NCI-H82 treated with DMSO at 0.1 percent for 48 hours (cell line): ENCODE data around the gene STRBP.
"Not testable (repeated sequence)": the region's sequence is repeated elsewhere in the genome, so short reads cannot be mapped to it uniquely, and the experiment has no call there.

Source experiments
- DNase-seq: peaks from one replicate; lab custom pipeline; 2025; ENCODE audit not compliant: unreplicated experiment; lab: John Stamatoyannopoulos, UW

The STRBP gene

GRCh38 chr9:123200469-123200868, 67.9 kb downstream of the STRBP start:
- DNase-seq: not testable (repeated sequence)

GRCh38 chr9:123196124-123196523, 72.3 kb downstream of the STRBP start:
- DNase-seq: no peak

DNA sequence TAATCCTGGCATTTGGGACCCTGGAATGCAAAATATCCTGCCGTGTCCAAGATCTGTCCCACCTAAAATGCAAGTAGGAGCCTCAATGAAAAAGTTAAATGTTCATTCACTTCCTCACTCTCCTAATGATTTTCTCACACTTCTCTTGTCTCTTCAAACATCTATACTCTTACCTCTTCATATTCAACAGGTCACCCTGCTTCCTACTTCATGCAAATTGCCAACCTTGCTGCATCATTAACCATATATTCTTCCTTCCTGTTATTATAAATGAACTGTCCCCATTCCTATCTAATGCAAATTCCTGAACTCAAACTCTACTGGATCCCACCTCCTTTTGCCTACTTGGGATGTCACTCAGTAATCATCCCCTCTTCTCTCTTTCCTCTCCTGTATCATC, 74.4 kb downstream of the STRBP start:
- no peak for DNase-seq

DNA sequence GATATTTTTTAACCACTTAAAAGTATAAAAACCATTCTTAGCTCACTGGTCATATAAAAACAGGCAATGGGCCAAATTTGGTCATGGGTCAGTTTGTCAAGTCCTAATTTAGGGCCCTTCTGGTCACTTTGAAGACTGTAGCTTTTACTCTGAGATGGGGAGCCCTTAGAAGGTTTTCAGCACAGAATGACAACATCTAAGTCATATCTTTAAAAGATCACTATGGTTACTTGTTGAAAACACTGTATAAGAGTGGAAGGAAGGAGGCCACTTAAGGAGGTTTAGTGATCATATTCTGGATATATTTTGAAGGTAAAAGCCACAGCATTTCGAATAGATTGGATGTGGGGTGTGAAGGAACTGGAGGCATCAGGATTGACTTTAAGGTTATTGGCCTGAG, 76.7 kb downstream of the STRBP start:
- no peak for DNase-seq

GRCh38 chr9:123191260-123191659, 77.1 kb downstream of the STRBP start:
- no peak for DNase-seq

- DNase-seq: no peak
Measured at GRCh38 chr9:123187131-123187530, 81.3 kb downstream of the STRBP start.

DNA sequence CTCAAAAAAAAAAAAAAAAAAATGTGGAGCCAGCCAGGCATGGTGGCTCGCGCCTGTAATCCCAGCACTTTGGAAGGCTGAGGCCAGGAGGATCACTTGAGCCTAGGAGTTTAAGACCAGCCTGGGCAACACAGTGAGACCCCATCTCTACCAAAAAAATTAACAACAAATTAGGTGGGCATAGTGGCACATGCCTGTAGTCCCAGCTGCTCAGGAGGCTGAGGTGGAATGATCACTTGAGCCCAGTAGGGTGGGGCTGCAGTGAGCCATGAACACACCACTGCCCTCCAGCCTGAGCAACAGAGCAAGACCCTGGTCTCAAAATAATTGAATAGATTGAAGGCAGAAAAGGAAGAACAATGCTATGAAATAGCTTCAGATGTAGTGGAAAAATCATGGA, 82.4 kb downstream of the STRBP start:
- not testable (repeated sequence) for DNase-seq

DNA sequence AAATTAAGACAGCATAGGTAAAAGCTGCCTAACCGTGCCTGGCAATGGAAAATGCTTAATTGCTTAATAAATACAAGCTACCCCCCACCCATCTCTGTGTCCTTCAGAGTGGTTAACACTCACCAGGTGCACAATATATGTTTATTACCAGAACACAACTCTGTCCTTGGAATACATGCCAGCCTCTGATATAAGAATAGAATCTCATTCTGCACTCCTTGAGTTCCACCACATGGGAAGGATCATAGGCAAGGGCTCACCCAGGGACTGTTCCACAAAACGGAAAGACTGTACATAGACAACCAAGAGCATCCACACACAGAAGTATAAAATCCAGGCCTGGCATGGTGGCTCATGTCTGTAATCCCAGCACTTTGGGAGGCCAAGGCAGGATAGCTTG, 91.4 kb downstream of the STRBP start:
- no peak for DNase-seq

- DNase-seq: no peak
Measured at GRCh38 chr9:123175854-123176629, 92.3 kb downstream of the STRBP start.

DNA sequence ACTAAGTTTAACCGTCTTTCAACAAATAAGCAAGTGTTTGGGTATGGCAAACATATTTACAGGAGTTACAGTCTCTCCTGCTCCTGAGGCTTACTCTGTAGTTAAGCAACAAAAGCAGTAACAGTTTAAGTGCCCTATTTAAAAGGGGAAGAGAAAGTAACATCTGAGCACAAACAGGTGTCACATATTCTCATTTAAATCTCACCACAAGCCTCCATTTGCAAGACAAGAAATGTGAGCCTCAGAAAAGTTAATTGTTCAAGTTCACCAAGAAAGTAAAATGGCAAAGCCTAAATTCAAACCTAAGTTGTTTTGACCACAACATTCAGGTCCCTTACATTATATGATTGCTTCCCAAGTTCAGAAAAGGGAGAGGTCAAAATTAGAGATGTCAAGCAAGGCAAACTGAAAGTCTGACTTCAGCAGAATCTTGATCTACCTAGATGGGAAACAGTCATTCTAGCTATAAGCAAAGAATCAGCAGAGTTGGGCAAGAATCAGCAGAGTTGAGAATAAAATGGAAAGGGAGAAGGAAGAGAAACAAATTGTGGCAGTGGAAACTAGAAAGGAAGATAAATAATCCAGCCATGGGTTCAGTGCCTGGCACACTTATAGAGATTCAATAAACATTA, 93.4 kb downstream of the STRBP start:
- DNase-seq: no peak

- DNase-seq: no peak
Measured at GRCh38 chr9:123174079-123174478, 94.3 kb downstream of the STRBP start.

- DNase-seq: no peak
Measured at GRCh38 chr9:123169926-123170325, 98.5 kb downstream of the STRBP start.

- no peak for DNase-seq
Measured at GRCh38 chr9:123168586-123168985, 99.8 kb downstream of the STRBP start.

GRCh38 chr9:123167474-123167873, 100.9 kb downstream of the STRBP start:
- DNase-seq: no peak

DNA sequence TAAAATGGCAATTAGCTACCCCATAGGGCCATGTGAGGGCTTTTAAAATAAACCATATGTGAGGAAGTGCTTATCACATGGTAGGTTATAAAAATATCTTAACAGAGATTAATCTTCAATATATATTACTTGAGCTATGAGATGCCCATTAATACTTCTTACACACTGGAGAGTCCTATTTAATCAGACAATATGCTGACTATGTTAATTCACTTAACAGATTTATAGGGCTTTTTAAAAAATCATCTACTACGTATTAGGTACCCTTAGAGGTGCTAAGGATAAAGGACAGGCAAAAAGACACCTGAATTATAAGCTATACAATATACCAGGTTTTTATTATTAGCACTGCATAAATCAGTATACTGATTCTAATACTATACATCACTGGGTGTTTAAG, 102.6 kb downstream of the STRBP start:
- no peak for DNase-seq

DNA sequence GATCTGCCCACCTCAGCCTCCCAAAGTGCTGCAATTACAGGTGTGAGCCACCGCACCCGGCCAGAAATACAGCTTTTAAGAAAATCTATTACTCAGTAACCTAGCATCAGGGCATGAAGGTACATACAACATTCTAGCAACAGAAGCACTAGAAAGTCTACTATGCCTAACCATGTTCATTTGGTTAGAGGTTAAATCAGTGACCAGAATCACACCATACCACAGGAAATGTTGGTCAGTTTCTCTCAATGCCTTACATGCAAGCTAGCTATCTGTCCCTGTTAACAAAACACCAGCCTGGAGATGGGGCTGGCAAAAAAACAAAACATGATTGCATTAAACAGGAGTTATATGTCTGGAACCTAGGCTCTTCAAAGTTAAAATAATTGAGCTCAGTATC, 104.1 kb downstream of the STRBP start:
- no peak for DNase-seq

- DNase-seq: no peak
Measured at GRCh38 chr9:123162791-123163345, 105.5 kb downstream of the STRBP start.

GRCh38 chr9:123162360-123162759, 106.0 kb downstream of the STRBP start:
- DNase-seq: no peak

GRCh38 chr9:123157221-123157620, 111.2 kb downstream of the STRBP start:
- no peak for DNase-seq

DNA sequence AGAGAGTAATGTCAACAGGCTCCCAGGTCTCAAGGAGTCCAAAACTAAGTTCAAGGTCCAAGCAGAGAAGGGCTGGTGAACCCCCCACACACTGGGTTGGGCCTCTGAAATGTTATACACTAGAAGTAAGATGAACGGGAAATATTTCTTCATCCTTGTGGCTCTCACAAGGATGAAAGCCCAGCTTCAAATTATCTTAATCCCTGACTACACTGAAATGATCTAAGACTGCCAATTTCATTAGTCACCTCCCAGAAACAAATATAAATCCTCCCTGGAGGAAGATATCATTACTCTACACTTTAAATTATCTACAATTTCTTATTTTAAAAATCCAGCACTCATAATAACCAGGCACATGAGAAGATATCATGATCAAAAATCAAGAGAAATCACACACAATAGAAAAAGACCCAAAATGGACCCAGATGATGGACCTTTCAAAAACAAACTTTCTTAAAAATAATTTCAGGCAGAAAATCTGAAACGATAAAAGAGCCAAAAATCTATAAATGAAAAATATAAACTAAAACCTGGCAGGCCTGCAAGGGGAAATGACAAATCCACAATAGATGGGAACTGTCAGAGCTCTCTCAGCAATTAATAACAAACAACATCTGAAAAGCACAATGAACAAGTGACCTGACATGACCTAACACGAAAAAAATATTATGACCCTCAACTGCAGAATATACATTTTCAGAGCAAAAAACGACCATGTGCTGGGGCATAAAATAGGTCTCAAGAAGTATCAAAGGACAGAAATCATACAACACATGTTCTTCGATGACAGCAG, 117.5 kb downstream of the STRBP start:
- DNase-seq: no peak

DNA sequence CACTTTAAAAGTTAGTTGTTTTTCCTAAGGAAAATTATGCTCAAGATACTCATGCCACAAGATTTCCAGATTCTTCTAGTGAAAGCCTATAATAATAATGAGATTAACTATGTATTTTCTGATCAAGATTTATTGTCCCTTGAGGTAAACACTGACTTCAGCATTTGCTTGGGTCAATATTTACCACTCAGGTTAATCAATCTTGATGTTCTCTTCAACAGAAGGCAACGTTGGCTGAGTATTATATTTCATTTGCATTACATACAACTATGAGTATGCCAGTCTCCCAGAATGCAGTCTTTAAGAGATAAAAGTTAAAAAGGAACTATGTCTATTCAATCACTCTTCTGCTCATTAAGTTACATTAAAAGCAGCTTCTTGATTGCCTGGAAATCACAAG, 119.3 kb downstream of the STRBP start:
- no peak for DNase-seq

- no peak for DNase-seq
Measured at GRCh38 chr9:123138163-123138562, 130.2 kb downstream of the STRBP start.
